ENCODE measurements around the gene MED13.
"Not testable (repeated sequence)": the region's sequence is repeated elsewhere in the genome, so short reads cannot be mapped to it uniquely, and the experiment has no call there.

MED13 gene

DNA sequence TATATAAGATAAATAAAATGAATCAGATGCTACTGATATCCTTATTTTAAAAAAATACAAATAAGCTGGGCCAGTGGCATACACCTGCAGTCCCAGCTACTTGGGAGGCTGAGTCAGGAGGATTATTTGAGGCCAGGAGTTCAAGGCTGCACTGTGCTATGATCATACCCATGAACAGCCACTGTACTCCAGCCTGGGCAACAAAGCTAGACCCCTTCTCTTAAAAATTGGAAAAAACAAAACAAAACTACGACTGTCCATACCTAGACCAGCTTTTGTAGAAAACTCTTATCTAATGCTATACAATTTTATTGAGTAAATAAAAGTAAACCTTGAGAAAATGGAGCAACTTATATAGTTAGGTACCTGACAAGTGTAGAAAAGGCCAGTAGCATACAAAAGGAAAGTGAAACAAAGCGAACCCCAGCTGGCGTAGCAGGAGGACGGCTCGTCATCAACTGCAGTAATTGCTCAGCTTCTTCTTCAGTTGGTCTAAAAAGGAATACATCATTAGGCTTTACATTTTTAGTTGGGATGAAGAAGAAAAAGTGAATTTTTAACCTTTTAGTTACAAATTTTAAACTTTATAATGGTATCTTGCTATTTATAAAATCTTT, 160.9 kb downstream of the MED13 start:
- DNase-seq, result no peak

DNA sequence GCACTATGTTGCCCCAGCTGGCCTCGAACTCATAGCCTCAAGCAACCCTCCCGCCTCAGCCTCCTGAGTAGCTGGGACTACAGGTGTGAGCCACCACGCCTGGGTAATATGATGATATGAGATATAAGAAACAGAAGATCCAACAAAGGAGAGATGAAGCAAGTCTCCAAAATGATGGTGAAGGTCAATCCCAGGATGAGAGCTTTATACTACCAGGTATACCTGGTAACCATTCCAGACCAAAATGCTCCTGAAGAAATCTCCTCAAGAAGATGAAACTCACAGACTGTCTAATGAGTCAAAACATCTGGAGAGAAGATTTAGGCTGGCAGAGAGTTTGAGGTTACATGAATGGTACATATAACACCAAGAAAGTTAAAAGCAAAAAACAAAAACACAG, 161.8 kb downstream of the MED13 start:
- DNase-seq, result no peak

- DNase-seq, result no peak
Measured at GRCh38 chr17:61897548-61898180, 167.4 kb downstream of the MED13 start.

GRCh38 chr17:61895391-61895790, 169.7 kb downstream of the MED13 start:
- no peak for DNase-seq

GRCh38 chr17:61894310-61894709, 170.8 kb downstream of the MED13 start:
- DNase-seq, result not testable (repeated sequence)
